Hepatic stellate cell (primary cell): ENCODE results near the gene NUP214.
"Not testable (repeated sequence)": the region's sequence is repeated elsewhere in the genome, so short reads cannot be mapped to it uniquely, and the experiment has no call there.

Source experiments
- DNase-seq: peaks from one replicate; pipeline ENCODE4 v3.0.0; 2011; ENCODE audit warnings: low spot score

NUP214 gene

GRCh38 chr9:131197160-131197911 is 72.0 kb downstream of the NUP214 start:
- no peak for DNase-seq

- no peak for DNase-seq
These were observed 72.8 kb downstream of the NUP214 start for GRCh38 chr9:131198041-131198715.

GRCh38 chr9:131201856-131202255 is 76.5 kb downstream of the NUP214 start:
- no peak for DNase-seq

- no peak for DNase-seq
These were observed 78.2 kb downstream of the NUP214 start for GRCh38 chr9:131203431-131204218.

- DNase-seq, result no peak
These were observed 78.9 kb downstream of the NUP214 start for GRCh38 chr9:131204285-131204684.

GRCh38 chr9:131206495-131206894 is 81.1 kb downstream of the NUP214 start:
- no peak for DNase-seq

GRCh38 chr9:131211920-131212319 is 86.5 kb downstream of the NUP214 start:
- DNase-seq, result not testable (repeated sequence)

- no peak for DNase-seq
These were observed 89.0 kb downstream of the NUP214 start for GRCh38 chr9:131214286-131214856.

- no peak for DNase-seq
These were observed 89.5 kb downstream of the NUP214 start for GRCh38 chr9:131214876-131215275.

GRCh38 chr9:131216806-131217205 is 91.4 kb downstream of the NUP214 start:
- no peak for DNase-seq

- DNase-seq, result no peak
These were observed 92.1 kb downstream of the NUP214 start for GRCh38 chr9:131217331-131218031.

GRCh38 chr9:131218370-131218769 is 93.0 kb downstream of the NUP214 start:
- DNase-seq, result no peak

GRCh38 chr9:131220485-131220884 is 95.1 kb downstream of the NUP214 start:
- no peak for DNase-seq

GRCh38 chr9:131222460-131222859 is 97.1 kb downstream of the NUP214 start:
- no peak for DNase-seq

GRCh38 chr9:131226226-131226625 is 100.8 kb downstream of the NUP214 start:
- DNase-seq, result no peak

- no peak for DNase-seq
These were observed 101.9 kb downstream of the NUP214 start for GRCh38 chr9:131227112-131227958.

GRCh38 chr9:131227959-131228460 is 102.6 kb downstream of the NUP214 start:
- no peak for DNase-seq

- DNase-seq, result no peak
These were observed 103.6 kb downstream of the NUP214 start for GRCh38 chr9:131228988-131229387.

- DNase-seq, result no peak
These were observed 108.2 kb downstream of the NUP214 start for GRCh38 chr9:131233556-131233955.

GRCh38 chr9:131233995-131234394 is 108.6 kb downstream of the NUP214 start:
- no peak for DNase-seq
